ENCODE data around the gene HEXIM2. TPM values are rescaled to one million over a fixed set of nuclear protein-coding genes. Genes with fewer than 3 reads are reported as not detected.
A peak's percentile ranks its signal among the peaks of the same experiment; 100 is the strongest.

The HEXIM2 gene
- total and polyA plus RNA-seq, 8 donors: 0.92 to 34.4 (median 11.0) TPM

DNA sequence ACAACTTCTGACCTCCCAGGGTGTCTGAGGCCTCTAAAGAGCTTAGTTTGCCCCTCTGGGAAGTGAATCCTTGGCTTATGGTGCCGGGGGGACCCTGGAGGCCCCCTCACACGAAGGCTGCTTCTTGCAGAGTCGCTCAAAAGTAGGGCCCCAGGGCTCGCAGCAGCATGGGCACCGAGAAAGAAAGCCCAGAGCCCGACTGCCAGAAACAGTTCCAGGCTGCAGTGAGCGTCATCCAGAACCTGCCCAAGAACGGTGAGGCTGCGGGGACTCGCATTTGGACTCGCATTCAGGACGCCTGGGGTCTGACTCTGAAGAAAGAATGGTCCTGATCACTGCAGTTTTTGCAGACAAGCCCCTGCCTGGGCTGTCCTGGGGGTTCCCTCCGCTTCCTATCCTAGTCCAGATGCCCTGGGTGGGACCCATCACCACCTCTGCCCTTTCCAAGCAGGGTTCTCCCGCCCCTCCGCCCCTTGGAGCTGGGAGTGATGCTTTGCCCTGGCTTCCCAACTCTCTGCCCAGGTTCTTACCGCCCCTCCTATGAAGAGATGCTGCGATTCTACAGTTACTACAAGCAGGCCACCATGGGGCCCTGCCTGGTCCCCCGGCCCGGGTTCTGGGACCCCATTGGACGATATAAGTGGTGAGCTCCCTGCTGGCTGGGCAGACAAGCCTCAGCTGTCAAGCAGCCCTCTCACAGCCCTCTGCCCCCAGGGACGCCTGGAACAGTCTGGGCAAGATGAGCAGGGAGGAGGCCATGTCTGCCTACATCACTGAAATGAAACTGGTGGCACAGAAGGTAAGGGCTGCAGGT, 25.5 kb upstream of the HEXIM2 start:
- Histone ChIP-seq H3K4me1 (peaks cover 19 to 49% (median 41%) of the 10 kb centered on the region in 4 donors), H3K4me3 (peak overlapping the region; percentile 61 to 78 (median 70)), H3K9me3 (no peaks in the 10 kb centered on the region), H3K27me3 (no peaks in the 10 kb centered on the region), H3K27ac (peak overlapping the region; percentile 84 to 93 (median 89)), H3K36me3 (peaks cover 0 to 22% (median 10%) of the 10 kb centered on the region in 4 donors)
- TF ChIP-seq, protein P1, sequence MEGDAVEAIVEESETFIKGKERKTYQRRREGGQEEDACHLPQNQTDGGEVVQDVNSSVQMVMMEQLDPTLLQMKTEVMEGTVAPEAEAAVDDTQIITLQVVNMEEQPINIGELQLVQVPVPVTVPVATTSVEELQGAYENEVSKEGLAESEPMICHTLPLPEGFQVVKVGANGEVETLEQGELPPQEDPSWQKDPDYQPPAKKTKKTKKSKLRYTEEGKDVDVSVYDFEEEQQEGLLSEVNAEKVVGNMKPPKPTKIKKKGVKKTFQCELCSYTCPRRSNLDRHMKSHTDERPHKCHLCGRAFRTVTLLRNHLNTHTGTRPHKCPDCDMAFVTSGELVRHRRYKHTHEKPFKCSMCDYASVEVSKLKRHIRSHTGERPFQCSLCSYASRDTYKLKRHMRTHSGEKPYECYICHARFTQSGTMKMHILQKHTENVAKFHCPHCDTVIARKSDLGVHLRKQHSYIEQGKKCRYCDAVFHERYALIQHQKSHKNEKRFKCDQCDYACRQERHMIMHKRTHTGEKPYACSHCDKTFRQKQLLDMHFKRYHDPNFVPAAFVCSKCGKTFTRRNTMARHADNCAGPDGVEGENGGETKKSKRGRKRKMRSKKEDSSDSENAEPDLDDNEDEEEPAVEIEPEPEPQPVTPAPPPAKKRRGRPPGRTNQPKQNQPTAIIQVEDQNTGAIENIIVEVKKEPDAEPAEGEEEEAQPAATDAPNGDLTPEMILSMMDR (IDR thresholded peaks at IDR 0.05): no peak
- no peak for TF ChIP-seq POLR2A (IDR thresholded peaks at IDR 0.05)
- TF ChIP-seq EP300 (IDR thresholded peaks at IDR 0.05): no peak
- TF ChIP-seq POLR2AphosphoS5 (IDR thresholded peaks at IDR 0.05): no peak
- no peak for DNase-seq
- 42 to 69% (median 45%) methylated on average over 8 to 21 of the region's 21 CpGs for WGBS, 5 donors
- intact Hi-C loops (cut with DNase I; ENCODE audit: low total_unique reads): loop anchor here (5.0 kb wide), 1 partner anchor 61 kb away; no protein-coding TSS in a partner anchor

DNA sequence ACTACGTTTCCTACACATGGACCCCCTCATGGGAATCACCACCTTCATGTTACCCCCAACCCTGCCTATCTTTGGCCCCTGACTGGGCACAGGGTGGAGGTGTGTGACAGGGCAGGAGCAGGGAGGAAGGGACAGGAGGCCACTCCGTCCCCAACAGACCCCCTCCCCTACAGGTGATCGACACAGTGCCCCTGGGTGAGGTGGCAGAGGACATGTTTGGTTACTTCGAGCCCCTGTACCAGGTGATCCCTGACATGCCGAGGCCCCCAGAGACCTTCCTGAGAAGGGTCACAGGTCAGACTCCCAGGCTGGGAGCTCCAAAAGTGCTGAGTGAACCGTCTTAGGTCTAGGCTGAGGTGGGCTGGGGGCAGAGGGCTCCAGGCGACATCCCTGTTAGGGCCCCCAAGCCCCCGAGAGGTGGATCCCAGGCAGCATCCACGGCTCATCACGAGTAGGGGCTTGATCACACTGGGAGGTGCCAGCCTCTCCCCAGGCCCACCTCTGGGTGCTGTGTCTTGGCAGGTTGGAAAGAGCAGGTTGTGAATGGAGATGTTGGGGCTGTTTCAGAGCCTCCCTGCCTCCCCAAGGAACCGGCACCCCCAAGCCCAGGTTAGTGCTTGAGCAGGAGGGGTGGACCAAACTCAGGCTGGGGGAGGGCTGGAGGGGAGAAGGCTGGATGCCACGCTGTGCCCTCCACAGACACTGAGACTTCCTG, 24.7 kb upstream of the HEXIM2 start:
- peaks cover 0 to 22% (median 10%) of the 10 kb centered on the region in 4 donors for H3K36me3 ChIP-seq
- no peaks in the 10 kb centered on the region for H3K27me3 ChIP-seq
- intact Hi-C loops (cut with DNase I; ENCODE audit: low total_unique reads): loop anchor here (5.0 kb wide), 1 partner anchor 60 kb away; no protein-coding TSS in a partner anchor
- DNase-seq: no peak
- H3K27ac ChIP-seq: peak overlapping the region in 1 of 5 donors; percentile 93
- peak overlapping the region in 1 of 4 donors; percentile 61 for H3K4me3 ChIP-seq
- no peak for TF ChIP-seq EP300 (IDR thresholded peaks at IDR 0.05)
- TF ChIP-seq POLR2AphosphoS5 (IDR thresholded peaks at IDR 0.05): no peak
- no peak for TF ChIP-seq POLR2A (IDR thresholded peaks at IDR 0.05)
- TF ChIP-seq, protein P1 (IDR thresholded peaks at IDR 0.05): no peak
- peaks cover 14 to 41% (median 33%) of the 10 kb centered on the region in 4 donors for H3K4me1 ChIP-seq
- H3K9me3 ChIP-seq: no peaks in the 10 kb centered on the region
- 76 to 83% (median 80%) methylated on average over 9 to 12 of the region's 12 CpGs for WGBS, 5 donors

DNA sequence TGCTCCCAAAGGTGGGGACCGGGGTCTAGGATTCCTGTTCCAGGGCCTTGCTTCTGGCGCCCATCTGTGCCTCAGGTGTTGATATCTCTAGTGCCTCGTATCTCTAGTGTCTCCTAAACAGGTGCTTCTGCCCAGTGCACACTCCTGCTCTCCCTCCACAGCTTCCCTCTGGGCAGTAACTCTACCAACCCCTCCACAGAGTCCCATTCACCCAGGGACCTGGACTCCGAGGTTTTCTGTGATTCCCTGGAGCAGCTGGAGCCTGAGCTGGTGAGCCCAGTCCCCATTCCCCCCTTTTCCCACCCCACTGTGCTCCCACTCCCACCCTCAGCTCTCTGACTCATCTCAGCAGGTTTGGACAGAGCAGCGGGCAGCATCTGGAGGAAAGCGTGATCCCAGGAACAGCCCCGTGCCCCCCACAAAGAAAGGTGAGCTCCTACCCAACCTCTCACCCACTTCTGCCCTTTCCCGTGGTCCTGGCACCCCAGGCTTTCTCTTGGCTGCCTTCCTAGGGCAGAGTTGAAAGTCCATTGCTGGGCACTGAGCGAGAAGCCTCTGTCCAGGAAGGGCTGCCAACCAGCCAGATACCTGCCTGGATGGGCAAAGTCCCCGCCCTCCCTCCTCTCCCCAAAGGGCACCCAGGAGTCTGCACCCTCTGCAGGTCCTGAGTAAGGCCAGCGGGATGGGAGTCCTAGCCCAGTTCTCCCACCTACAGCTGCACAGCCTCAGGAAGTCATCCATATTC, 23.9 kb upstream of the HEXIM2 start:
- H3K27me3 ChIP-seq: no peaks in the 10 kb centered on the region
- no peak for TF ChIP-seq POLR2A (IDR thresholded peaks at IDR 0.05)
- TF ChIP-seq, protein P1 (IDR thresholded peaks at IDR 0.05): no peak
- TF ChIP-seq EP300 (IDR thresholded peaks at IDR 0.05): no peak
- no peak for TF ChIP-seq POLR2AphosphoS5 (IDR thresholded peaks at IDR 0.05)
- no peak overlapping the region for H3K4me3 ChIP-seq
- H3K36me3 ChIP-seq: peaks cover 0 to 22% (median 10%) of the 10 kb centered on the region in 4 donors
- H3K4me1 ChIP-seq: peaks cover 14 to 36% (median 32%) of the 10 kb centered on the region in 4 donors
- 63 to 76% (median 67%) methylated on average over 11 of the region's 11 CpGs for WGBS, 5 donors
- DNase-seq: no peak
- intact Hi-C loops (cut with DNase I; ENCODE audit: low total_unique reads): loop anchor here (5.0 kb wide), 1 partner anchor 60 kb away; no protein-coding TSS in a partner anchor
- no peaks in the 10 kb centered on the region for H3K9me3 ChIP-seq
- H3K27ac ChIP-seq: no peak overlapping the region

Measured in stomach (tissue), 9 donors.